Mesenchymal stem cell (in vitro differentiated cells and primary cell): ENCODE measurements around the gene EPHB6.

Source experiments
- DNase-seq: peaks from one replicate; pipeline ENCODE4 v3.0.0-alpha.2; 2013
- H2AFZ ChIP-seq: one replicate; pipeline ENCODE4 v1.6.1; 2013; ENCODE audit warnings: low read depth, mild to moderate bottlenecking, control low read depth, inconsistent platforms, low read length, moderate library complexity
- H2AK5ac ChIP-seq: 2 replicates; pipeline ENCODE4 v1.6.1; 2013; ENCODE audit warnings: low read length, moderate library complexity, mild to moderate bottlenecking, inconsistent platforms; ENCODE audit not compliant: severe bottlenecking
- H2BK120ac ChIP-seq: one replicate; pipeline ENCODE4 v1.6.1; 2013; ENCODE audit warnings: low read depth, mild to moderate bottlenecking, inconsistent platforms, low read length, moderate library complexity
- H2BK12ac ChIP-seq, 2 experiments: one replicate each; pipeline ENCODE4 v1.6.1; 2013; ENCODE audit warnings: inconsistent platforms in 2 of 2, low read length in 2 of 2, mild to moderate bottlenecking in 2 of 2, moderate library complexity in 2 of 2, control low read depth in 1 of 2
- H2BK15ac ChIP-seq: one replicate; pipeline ENCODE4 v1.6.1; 2013; ENCODE audit warnings: mild to moderate bottlenecking, low read depth, inconsistent platforms; ENCODE audit not compliant: poor library complexity, severe bottlenecking
- H2BK5ac ChIP-seq: 2 replicates; pipeline ENCODE4 v1.6.1; 2013; ENCODE audit warnings: low read depth, mild to moderate bottlenecking, low read length, control low read depth, inconsistent platforms; ENCODE audit not compliant: poor library complexity, severe bottlenecking
- H3K14ac ChIP-seq, 2 experiments: one replicate each; pipeline ENCODE4 v1.6.1; 2013; ENCODE audit warnings: inconsistent platforms in 2 of 2, low read length in 2 of 2, control low read depth in 1 of 2, mild to moderate bottlenecking in 1 of 2, moderate library complexity in 1 of 2
- H3K18ac ChIP-seq, 2 experiments: one replicate each; pipeline ENCODE4 v1.6.1; 2013; ENCODE audit warnings: inconsistent platforms in 2 of 2, low read length in 2 of 2, control low read depth in 1 of 2, low read depth in 1 of 2, mild to moderate bottlenecking in 1 of 2
- H3K23ac ChIP-seq, 2 experiments: one replicate each; pipeline ENCODE4 v1.6.1; 2013; ENCODE audit warnings: inconsistent platforms in 2 of 2, low read length in 2 of 2, mild to moderate bottlenecking in 2 of 2, moderate library complexity in 2 of 2, control low read depth in 1 of 2
- H3K27ac ChIP-seq: 2 replicates; pipeline ENCODE4 v1.5.1; 2013; ENCODE audit warnings: mild to moderate bottlenecking, moderate library complexity, low read length, control low read depth, inconsistent platforms; ENCODE audit not compliant: poor library complexity, severe bottlenecking
- H3K27me3 ChIP-seq, 2 experiments: 2 replicates each; pipeline versions ENCODE4 v1.6.1 to v1.7.0; 2013; ENCODE audit warnings: low read length in 2 of 2, mild to moderate bottlenecking in 2 of 2, moderate library complexity in 2 of 2, control low read depth in 1 of 2, inconsistent platforms in 1 of 2; ENCODE audit not compliant: control insufficient read depth in 1 of 2, insufficient read depth in 1 of 2
- H3K36me3 ChIP-seq, 2 experiments: 2 replicates each; pipeline versions ENCODE4 v1.6.1 to v1.7.0; 2013; ENCODE audit warnings: low read length in 2 of 2, control low read depth in 1 of 2, inconsistent platforms in 1 of 2, low read depth in 1 of 2, mild to moderate bottlenecking in 1 of 2; ENCODE audit not compliant: insufficient read depth in 2 of 2, control insufficient read depth in 1 of 2
- H3K4ac ChIP-seq, 2 experiments: one replicate each; pipeline ENCODE4 v1.6.1; 2013; ENCODE audit warnings: inconsistent platforms in 2 of 2, low read length in 2 of 2, mild to moderate bottlenecking in 2 of 2, moderate library complexity in 2 of 2, control low read depth in 1 of 2, low read depth in 1 of 2
- H3K4me1 ChIP-seq: 2 replicates; pipeline ENCODE4 v1.6.1; 2013; ENCODE audit warnings: low read depth, low read length, control low read depth; ENCODE audit not compliant: control insufficient read depth, insufficient read depth
- H3K4me2 ChIP-seq: 2 replicates; pipeline ENCODE4 v1.6.1; 2013; ENCODE audit warnings: low read length, mild to moderate bottlenecking, inconsistent platforms; ENCODE audit not compliant: poor library complexity, severe bottlenecking
- H3K4me3 ChIP-seq, 2 experiments: 2 replicates each; pipeline versions ENCODE4 v1.5.1 to v1.7.0; 2013; ENCODE audit warnings: low read length in 2 of 2, mild to moderate bottlenecking in 2 of 2, control low read depth in 1 of 2, low read depth in 1 of 2; ENCODE audit not compliant: insufficient read depth in 1 of 2
- H3K79me1 ChIP-seq: replicated peaks from 2 replicates; pipeline ENCODE4 v1.6.1; 2013; ENCODE audit warnings: mild to moderate bottlenecking, control low read depth, low read length, inconsistent platforms; ENCODE audit not compliant: poor library complexity, severe bottlenecking
- H3K9ac ChIP-seq: 2 replicates; pipeline ENCODE4 v1.7.0; 2013; ENCODE audit warnings: mild to moderate bottlenecking, low read length, moderate library complexity
- H3K9me3 ChIP-seq: 2 replicates; pipeline ENCODE4 v1.7.0; 2013; ENCODE audit warnings: mild to moderate bottlenecking, low read length; ENCODE audit not compliant: control insufficient read depth
- H4K8ac ChIP-seq: one replicate; pipeline ENCODE4 v1.6.1; 2013; ENCODE audit warnings: inconsistent platforms, mild to moderate bottlenecking, low read length, moderate library complexity
- H4K91ac ChIP-seq: one replicate; pipeline ENCODE4 v1.6.1; 2013; ENCODE audit warnings: mild to moderate bottlenecking, low read length, inconsistent platforms
- WGBS: methylation state at CpG from one replicate; pipeline ENCODE4 v1.1.7; 2013; ENCODE audit warnings: mixed read lengths; 5-methylcytosine and 5-hydroxymethylcytosine counted together

EPHB6 gene

GRCh38 chr7:142806957-142807356 is 47.9 kb upstream of the EPHB6 start:
- WGBS = 83% methylated on average over 1 of the region's 1 CpG
- H4K91ac ChIP-seq = no peak overlapping the region
- H3K4me3 ChIP-seq = no peak overlapping the region

DNA sequence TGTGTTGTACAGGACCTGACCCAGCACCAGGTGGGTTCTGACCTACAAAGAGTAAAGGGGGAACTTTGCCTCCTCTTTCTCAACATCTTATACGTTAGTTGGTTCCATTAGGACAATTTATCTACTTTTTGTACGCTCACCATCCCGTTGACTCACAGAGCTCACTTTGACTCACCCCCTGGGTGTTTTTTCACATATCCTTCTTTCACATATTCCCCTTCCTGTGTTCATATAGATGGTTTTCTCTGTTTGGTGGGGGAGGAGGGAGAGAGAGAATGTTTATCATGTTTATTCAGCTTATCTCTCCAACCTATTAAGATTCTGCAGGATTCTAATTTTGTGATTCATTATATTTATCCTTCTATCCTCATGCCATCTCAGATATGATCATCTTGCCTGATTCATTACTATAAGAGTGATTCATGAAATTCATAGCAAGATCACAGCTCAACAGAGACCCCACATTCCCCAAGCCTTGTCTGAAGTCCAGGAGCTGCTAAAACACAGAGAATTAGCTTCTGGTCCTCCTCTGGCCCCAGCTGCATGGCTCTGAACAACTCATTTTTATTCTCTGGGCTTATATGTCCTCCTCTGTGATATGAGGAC is 46.9 kb upstream of the EPHB6 start:
- WGBS = 40% methylated on average over 3 of the region's 3 CpGs
- Histone ChIP-seq H3K23ac (no peak overlapping the region), H3K27ac (no peak overlapping the region), H3K4ac (no peak overlapping the region), H3K4me1 (no peaks in the 10 kb centered on the region), H2AK5ac (no peak overlapping the region), H2BK12ac (no peak overlapping the region), H3K4me2 (no peak overlapping the region), H3K4me3 (no peak overlapping the region), H3K36me3 (no peaks in the 10 kb centered on the region), H3K18ac (no peak overlapping the region), H3K14ac (no peak overlapping the region), H3K9me3 (no peaks in the 10 kb centered on the region), H3K27me3 (peaks cover 29 to 72% of the 10 kb centered on the region in 2 experiments), H3K9ac (no peak overlapping the region), H3K79me1 (no peaks in the 10 kb centered on the region), H2BK5ac (no peak overlapping the region), H2AFZ (no peak overlapping the region), H2BK15ac (no peak overlapping the region), H4K8ac (no peak overlapping the region), H2BK120ac (no peak overlapping the region), H4K91ac (no peak overlapping the region)
- DNase-seq = no peak

More at GRCh38 chr7:142806957-142807356, 47.9 kb upstream of the EPHB6 start:
- no peak overlapping the region for H2BK5ac ChIP-seq
- H2BK120ac ChIP-seq = no peak overlapping the region
- H4K8ac ChIP-seq = no peak overlapping the region
- no peak overlapping the region for H3K4ac ChIP-seq
- H3K36me3 ChIP-seq = no peaks in the 10 kb centered on the region
- no peak overlapping the region for H3K14ac ChIP-seq
- H3K23ac ChIP-seq = no peak overlapping the region
- no peak overlapping the region for H3K18ac ChIP-seq
- H2AK5ac ChIP-seq = no peak overlapping the region
- H3K4me1 ChIP-seq = no peaks in the 10 kb centered on the region
- DNase-seq = no peak
- H3K9me3 ChIP-seq = no peaks in the 10 kb centered on the region
- H3K27ac ChIP-seq = no peak overlapping the region
- no peak overlapping the region for H2AFZ ChIP-seq
- H3K9ac ChIP-seq = no peak overlapping the region
- peaks cover 39 to 70% of the 10 kb centered on the region in 2 experiments for H3K27me3 ChIP-seq
- no peaks in the 10 kb centered on the region for H3K79me1 ChIP-seq
- H3K4me2 ChIP-seq = no peak overlapping the region
- no peak overlapping the region for H2BK12ac ChIP-seq
- H2BK15ac ChIP-seq = no peak overlapping the region

DNA sequence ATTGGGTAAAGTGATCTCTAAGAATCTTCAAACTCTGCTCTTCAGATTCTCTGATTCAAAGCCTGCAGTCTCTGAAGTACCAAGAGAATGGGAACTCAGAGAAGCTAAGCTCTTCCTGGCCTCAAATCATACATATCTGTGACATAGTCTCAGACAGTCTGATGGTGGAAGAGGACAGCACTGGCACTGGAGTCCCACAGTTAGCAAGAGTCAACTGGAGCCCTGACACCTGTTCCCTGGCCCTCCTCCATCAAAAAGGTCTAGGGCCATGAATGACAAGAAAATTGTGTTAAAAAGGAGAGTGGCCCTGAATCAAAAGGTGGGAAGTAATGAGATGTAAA is 46.4 kb upstream of the EPHB6 start:
- Histone ChIP-seq H3K9me3 (no peaks in the 10 kb centered on the region), H3K4me1 (no peaks in the 10 kb centered on the region), H3K4ac (no peak overlapping the region), H3K27me3 (peaks cover 25 to 74% of the 10 kb centered on the region in 2 experiments), H4K91ac (no peak overlapping the region), H3K79me1 (no peaks in the 10 kb centered on the region), H2AFZ (no peak overlapping the region), H2BK12ac (no peak overlapping the region), H4K8ac (no peak overlapping the region), H3K9ac (no peak overlapping the region), H3K18ac (no peak overlapping the region), H3K4me2 (no peak overlapping the region), H3K4me3 (no peak overlapping the region), H3K14ac (no peak overlapping the region), H3K36me3 (no peaks in the 10 kb centered on the region), H2BK5ac (no peak overlapping the region), H3K27ac (no peak overlapping the region), H3K23ac (no peak overlapping the region), H2BK15ac (no peak overlapping the region), H2AK5ac (no peak overlapping the region), H2BK120ac (no peak overlapping the region)
- no peak for DNase-seq

- Histone ChIP-seq H2AFZ (no peak overlapping the region), H3K79me1 (no peaks in the 10 kb centered on the region), H2AK5ac (no peak overlapping the region), H2BK5ac (no peak overlapping the region), H3K4me1 (no peaks in the 10 kb centered on the region), H4K91ac (no peak overlapping the region), H3K27me3 (peaks cover 19 to 72% of the 10 kb centered on the region in 2 experiments), H3K4me2 (no peak overlapping the region), H3K14ac (no peak overlapping the region), H2BK15ac (no peak overlapping the region), H3K18ac (no peak overlapping the region), H3K9me3 (no peaks in the 10 kb centered on the region), H3K36me3 (no peaks in the 10 kb centered on the region), H3K4ac (no peak overlapping the region), H3K4me3 (no peak overlapping the region), H4K8ac (no peak overlapping the region), H3K27ac (no peak overlapping the region), H3K9ac (no peak overlapping the region), H3K23ac (no peak overlapping the region), H2BK120ac (no peak overlapping the region), H2BK12ac (no peak overlapping the region)
- DNase-seq = peak; percentile 27
- 28% methylated on average over 2 of the region's 6 CpGs for WGBS
Measured at GRCh38 chr7:142808802-142809583, 45.9 kb upstream of the EPHB6 start.
